ENCODE data around the gene LRRC8B.

LRRC8B gene

DNA sequence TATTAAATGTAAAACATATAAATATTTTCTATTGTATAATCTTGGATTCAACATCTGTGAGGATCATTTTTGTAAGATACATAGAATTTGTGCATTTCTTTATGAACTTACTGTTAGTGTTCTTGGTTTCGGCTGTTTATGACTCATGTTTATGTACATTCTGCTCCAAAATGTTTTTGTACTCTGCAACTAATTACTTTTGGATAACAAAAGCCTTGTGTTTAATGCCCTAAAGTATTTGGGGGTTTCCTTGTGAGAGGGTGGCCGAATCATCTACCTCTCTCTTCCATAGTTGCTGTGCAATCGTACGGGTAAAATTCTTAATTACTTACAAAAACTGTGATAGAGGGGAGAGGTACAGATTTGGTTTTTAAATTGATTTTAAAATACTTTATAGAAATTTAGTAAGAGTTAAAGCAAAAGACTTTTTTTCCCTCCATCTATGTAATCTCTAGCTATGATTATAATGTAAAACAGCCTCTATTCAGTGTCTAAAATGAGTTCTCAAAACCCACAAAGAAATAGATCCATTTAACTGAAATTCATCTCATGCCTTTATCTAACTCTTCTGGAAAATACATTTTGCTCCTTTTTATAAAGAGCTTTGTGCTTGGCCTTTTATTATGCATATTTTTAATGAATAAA is 69.6 kb downstream of the LRRC8B start:
- H3K27ac ChIP-seq, result no peak overlapping the region
- DNase-seq, result no peak
- TF ChIP-seq, protein P1, sequence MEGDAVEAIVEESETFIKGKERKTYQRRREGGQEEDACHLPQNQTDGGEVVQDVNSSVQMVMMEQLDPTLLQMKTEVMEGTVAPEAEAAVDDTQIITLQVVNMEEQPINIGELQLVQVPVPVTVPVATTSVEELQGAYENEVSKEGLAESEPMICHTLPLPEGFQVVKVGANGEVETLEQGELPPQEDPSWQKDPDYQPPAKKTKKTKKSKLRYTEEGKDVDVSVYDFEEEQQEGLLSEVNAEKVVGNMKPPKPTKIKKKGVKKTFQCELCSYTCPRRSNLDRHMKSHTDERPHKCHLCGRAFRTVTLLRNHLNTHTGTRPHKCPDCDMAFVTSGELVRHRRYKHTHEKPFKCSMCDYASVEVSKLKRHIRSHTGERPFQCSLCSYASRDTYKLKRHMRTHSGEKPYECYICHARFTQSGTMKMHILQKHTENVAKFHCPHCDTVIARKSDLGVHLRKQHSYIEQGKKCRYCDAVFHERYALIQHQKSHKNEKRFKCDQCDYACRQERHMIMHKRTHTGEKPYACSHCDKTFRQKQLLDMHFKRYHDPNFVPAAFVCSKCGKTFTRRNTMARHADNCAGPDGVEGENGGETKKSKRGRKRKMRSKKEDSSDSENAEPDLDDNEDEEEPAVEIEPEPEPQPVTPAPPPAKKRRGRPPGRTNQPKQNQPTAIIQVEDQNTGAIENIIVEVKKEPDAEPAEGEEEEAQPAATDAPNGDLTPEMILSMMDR (IDR thresholded peaks at IDR 0.05; ENCODE audit: low read depth, low read length, missing control alignments), result no peak
- H3K36me3 ChIP-seq (replicated peaks), result no peaks in the 10 kb centered on the region
- in situ Hi-C loops (cut with HindIII; ENCODE audit: low pct_ligation_motif_present, low sequenced_read_pairs), result no loop called here
- H3K4me3 ChIP-seq (ENCODE audit: low read depth, low read length), result no peak overlapping the region
- H3K27me3 ChIP-seq (replicated peaks), result no peaks in the 10 kb centered on the region

DNA sequence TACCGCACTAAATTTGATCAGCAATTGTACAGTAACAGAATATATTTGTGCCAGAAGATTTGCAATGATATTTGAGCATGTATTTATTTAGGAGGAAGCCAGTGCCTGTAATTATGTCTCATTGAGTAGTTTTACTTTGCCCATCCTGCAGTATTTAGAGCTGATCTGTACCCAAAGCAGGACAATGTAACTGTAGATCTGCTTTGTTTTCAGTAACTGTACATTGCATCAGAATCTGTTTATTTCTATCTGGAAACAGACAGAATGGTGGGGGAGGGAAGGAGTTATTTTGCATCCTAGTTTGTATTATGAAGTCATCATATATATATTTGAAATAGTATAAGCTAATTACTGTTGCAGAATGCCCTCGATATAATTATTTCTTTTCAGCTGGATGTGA is 72.1 kb downstream of the LRRC8B start:
- TF ChIP-seq, protein P1 (IDR thresholded peaks at IDR 0.05; ENCODE audit: low read depth, low read length, missing control alignments), result no peak
- no peaks in the 10 kb centered on the region for H3K36me3 ChIP-seq (replicated peaks)
- H3K27ac ChIP-seq, result no peak overlapping the region
- in situ Hi-C loops (cut with HindIII; ENCODE audit: low pct_ligation_motif_present, low sequenced_read_pairs), result no loop called here
- no peak overlapping the region for H3K4me3 ChIP-seq (ENCODE audit: low read depth, low read length)
- no peak for DNase-seq
- H3K27me3 ChIP-seq (replicated peaks), result no peaks in the 10 kb centered on the region

DNA sequence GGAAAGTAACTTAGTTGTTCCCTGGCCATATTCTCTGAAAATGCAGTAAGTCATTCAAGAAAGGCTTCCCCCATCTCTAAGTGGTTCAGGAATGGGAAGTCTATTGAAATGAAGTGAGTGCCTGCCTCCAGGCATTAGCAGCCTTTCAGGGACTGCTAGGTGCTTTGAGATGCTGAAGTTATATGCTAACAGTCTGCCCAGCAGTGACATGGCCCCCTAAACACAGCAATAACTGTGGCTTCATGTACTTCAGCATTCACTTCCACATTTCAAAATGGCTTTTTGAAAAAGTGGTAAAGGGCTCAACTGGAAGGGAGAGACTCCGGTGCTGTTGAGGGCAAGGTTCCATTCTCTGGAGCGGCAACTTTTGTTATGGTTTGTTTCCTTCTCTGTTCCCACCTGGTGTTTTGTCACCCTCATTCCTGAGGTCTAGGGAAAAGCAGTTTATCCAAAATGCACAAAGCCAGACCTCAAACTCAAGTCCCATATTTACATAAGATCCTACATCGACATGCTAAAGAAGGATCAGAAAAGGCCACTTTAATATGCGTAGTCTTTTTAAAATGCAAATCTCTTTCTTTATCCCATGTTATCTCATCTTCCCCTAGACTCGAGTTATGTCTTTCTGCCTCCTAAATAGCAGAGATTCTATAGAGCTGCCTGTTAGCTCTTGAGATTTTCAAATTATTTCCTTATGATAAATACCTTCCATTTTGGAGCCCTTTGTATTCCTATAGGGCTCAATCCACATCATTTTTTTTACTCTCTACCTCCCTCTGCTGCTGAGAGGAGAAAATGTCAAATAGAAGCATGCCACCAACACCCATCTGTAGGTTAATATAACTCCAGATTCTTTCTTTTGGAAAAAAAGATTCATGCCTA is 74.1 kb downstream of the LRRC8B start:
- Histone ChIP-seq H3K4me3 (ENCODE audit: low read depth, low read length) (no peak overlapping the region), H3K36me3 (replicated peaks) (no peaks in the 10 kb centered on the region), H3K27ac (no peak overlapping the region), H3K27me3 (replicated peaks) (no peaks in the 10 kb centered on the region)
- peak; percentile 47 for DNase-seq
- in situ Hi-C loops (cut with HindIII; ENCODE audit: low pct_ligation_motif_present, low sequenced_read_pairs), result no loop called here
- TF ChIP-seq, protein P1 (IDR thresholded peaks at IDR 0.05; ENCODE audit: low read depth, low read length, missing control alignments), result peak; percentile 61

DNA sequence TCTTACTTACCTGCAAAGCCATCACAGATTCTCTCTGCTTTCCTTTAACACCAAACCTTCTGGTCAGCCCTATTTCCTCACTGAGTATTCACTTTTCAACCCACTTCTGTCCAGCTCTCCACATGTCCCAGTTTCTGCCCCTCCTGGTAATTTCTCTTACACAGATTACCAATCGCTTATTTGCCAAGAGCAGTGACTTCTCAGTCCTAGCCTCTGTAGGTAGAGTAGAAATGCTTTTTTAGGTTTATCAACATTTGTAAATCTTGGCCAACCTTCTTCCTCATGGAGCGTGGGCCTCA is 74.7 kb downstream of the LRRC8B start:
- in situ Hi-C loops (cut with HindIII; ENCODE audit: low pct_ligation_motif_present, low sequenced_read_pairs), result no loop called here
- no peaks in the 10 kb centered on the region for H3K36me3 ChIP-seq (replicated peaks)
- H3K27ac ChIP-seq, result no peak overlapping the region
- H3K27me3 ChIP-seq (replicated peaks), result no peaks in the 10 kb centered on the region
- no peak for DNase-seq
- no peak overlapping the region for H3K4me3 ChIP-seq (ENCODE audit: low read depth, low read length)
- TF ChIP-seq, protein P1 (IDR thresholded peaks at IDR 0.05; ENCODE audit: low read depth, low read length, missing control alignments), result no peak

DNA sequence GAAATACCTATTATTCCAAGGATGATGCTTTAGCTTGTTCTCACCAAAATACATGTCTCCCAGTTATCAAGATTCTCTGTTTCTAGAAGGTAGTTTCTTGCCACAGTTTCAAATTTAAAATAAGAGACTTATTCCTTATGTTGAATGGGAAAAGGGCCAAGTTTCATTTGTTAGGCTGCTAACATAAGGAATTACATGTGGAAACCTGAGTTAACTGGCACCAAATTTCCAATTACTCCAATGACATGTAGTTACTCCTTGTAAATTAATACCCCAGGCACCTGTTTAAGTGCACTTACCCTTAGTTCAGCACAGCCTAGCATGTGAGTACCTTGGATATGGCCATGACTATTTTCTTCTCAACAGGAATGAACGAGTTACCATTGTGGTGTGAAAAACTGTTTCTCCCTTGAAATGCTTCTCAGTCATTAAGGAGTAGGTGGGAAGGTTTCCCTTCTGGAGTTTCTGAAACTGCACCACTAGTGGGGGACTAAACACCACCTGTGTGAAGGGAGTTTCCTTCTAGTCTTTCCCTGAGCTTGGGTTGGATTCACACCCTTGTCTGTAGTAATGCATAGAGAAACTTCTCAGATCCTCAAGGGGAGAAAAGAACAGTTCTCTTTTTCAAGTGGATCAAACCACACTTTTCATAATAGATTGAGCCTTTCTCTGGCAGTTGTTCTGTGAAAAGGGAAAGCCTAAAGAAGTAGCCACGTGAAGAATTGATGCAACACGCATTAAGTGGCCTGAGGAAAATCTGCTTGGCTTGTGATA is 76.0 kb downstream of the LRRC8B start:
- TF ChIP-seq, protein P1 (IDR thresholded peaks at IDR 0.05; ENCODE audit: low read depth, low read length, missing control alignments), result no peak
- H3K36me3 ChIP-seq (replicated peaks), result no peaks in the 10 kb centered on the region
- H3K27me3 ChIP-seq (replicated peaks), result no peaks in the 10 kb centered on the region
- DNase-seq, result no peak
- H3K4me3 ChIP-seq (ENCODE audit: low read depth, low read length), result no peak overlapping the region
- no peak overlapping the region for H3K27ac ChIP-seq
- in situ Hi-C loops (cut with HindIII; ENCODE audit: low pct_ligation_motif_present, low sequenced_read_pairs), result no loop called here
